ENCODE measurements around the gene CDKAL1. TPM values are rescaled to one million over a fixed set of nuclear protein-coding genes. Genes with fewer than 3 reads are reported as not detected.

The CDKAL1 gene
- total RNA-seq, 1 experiment from 2014 or later, result 13.8 TPM

DNA sequence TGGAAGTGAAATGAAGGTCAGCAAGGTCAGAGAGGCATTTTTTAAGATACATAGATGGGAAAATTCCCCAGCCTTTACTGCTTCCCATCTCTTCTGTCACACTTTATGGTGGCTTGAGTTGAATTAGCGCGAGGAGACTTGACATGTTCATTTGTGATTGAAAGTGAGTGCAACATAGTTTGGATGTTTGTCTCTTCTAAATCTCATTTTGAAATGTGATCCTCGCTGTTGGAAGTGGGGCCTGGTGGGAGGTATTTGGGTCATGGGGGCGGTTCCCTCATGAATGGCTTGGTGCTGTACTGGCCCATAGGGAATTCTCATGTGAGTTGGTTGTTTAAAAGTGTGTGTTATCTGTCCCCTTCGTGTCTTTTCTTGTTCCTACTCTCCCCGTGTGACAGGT lies 237.2 kb downstream of the CDKAL1 start:
- CTCF ChIA-PET, result no interaction called here
- no peak for ATAC-seq

DNA sequence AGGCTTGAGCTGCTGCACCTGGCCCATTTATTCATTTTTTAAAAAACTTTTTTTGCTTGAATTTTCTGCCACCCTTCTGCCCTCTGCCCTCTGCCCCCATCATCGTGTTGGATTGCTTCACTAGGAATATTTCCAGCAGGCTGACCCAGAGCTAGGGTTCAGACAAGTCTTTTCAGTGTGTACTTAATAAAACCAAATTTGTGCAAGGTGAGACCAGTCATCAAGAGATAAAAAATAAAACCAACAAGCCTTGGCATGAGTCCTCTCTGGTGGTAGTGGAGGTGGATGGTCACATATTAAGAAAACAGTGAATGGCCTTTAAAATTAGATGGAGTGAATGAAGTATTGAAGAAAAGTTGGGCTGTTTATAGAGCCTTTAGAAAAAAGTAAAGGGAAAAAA lies 239.6 kb downstream of the CDKAL1 start:
- Histone ChIP-seq H3F3A (ENCODE audit: low read length, unreplicated experiment) (no peaks in the 10 kb centered on the region), H3K36me3 (ENCODE audit: low read depth, low read length) (no peaks in the 10 kb centered on the region), H3K9me2 (replicated peaks; ENCODE audit: low read length) (no peaks in the 10 kb centered on the region), H3K79me2 (ENCODE audit: low read length) (no peaks in the 10 kb centered on the region), H2AFZ (ENCODE audit: low read length) (no peak overlapping the region), H3K9me3 (ENCODE audit: low read length) (no peaks in the 10 kb centered on the region), H3K4me3 (ENCODE audit: low read length) (no peak overlapping the region), H3K4me1 (ENCODE audit: insufficient read depth, low read length) (no peaks in the 10 kb centered on the region), H3K9ac (ENCODE audit: low read length) (no peak overlapping the region), H3K27me3 (ENCODE audit: low read length) (no peaks in the 10 kb centered on the region), H4K20me1 (ENCODE audit: low read length) (no peaks in the 10 kb centered on the region), H3K27ac (ENCODE audit: low read length) (no peak overlapping the region), H3K4me2 (ENCODE audit: low read length) (no peak overlapping the region)
- CTCF ChIA-PET, result no interaction called here
- no peak for DNase-seq
- TF ChIP-seq, protein P1, sequence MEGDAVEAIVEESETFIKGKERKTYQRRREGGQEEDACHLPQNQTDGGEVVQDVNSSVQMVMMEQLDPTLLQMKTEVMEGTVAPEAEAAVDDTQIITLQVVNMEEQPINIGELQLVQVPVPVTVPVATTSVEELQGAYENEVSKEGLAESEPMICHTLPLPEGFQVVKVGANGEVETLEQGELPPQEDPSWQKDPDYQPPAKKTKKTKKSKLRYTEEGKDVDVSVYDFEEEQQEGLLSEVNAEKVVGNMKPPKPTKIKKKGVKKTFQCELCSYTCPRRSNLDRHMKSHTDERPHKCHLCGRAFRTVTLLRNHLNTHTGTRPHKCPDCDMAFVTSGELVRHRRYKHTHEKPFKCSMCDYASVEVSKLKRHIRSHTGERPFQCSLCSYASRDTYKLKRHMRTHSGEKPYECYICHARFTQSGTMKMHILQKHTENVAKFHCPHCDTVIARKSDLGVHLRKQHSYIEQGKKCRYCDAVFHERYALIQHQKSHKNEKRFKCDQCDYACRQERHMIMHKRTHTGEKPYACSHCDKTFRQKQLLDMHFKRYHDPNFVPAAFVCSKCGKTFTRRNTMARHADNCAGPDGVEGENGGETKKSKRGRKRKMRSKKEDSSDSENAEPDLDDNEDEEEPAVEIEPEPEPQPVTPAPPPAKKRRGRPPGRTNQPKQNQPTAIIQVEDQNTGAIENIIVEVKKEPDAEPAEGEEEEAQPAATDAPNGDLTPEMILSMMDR (conservative IDR thresholded peaks at IDR 0.05; ENCODE audit: low read depth, low read length), result no peak
- TF ChIP-seq EZH2phosphoT487 (IDR thresholded peaks at IDR 0.05; ENCODE audit: borderline replicate concordance, low read length) (no peak), EZH2 (IDR thresholded peaks at IDR 0.05; ENCODE audit: low read length, unreplicated experiment) (no peak)
- BruUV-seq (replicated peaks), result no TSS peak
- ATAC-seq, result no peak
- POLR2A ChIA-PET (ENCODE audit: unreplicated experiment), result no interaction called here
- intact Hi-C loops (cut with micrococcal nuclease), result no loop called here

More for the DNA sequence above, 237.2 kb downstream of the CDKAL1 start:
- intact Hi-C loops (cut with micrococcal nuclease), result no loop called here
- Histone ChIP-seq H2AFZ (ENCODE audit: low read length) (no peak overlapping the region), H3K27ac (ENCODE audit: low read length) (no peak overlapping the region), H3K4me2 (ENCODE audit: low read length) (no peak overlapping the region), H3K27me3 (ENCODE audit: low read length) (no peaks in the 10 kb centered on the region), H3F3A (ENCODE audit: low read length, unreplicated experiment) (no peaks in the 10 kb centered on the region), H3K9ac (ENCODE audit: low read length) (no peak overlapping the region), H3K9me2 (replicated peaks; ENCODE audit: low read length) (no peaks in the 10 kb centered on the region), H3K4me3 (ENCODE audit: low read length) (no peak overlapping the region), H3K4me1 (ENCODE audit: insufficient read depth, low read length) (no peaks in the 10 kb centered on the region), H3K36me3 (ENCODE audit: low read depth, low read length) (no peaks in the 10 kb centered on the region), H4K20me1 (ENCODE audit: low read length) (no peaks in the 10 kb centered on the region), H3K79me2 (ENCODE audit: low read length) (no peaks in the 10 kb centered on the region), H3K9me3 (ENCODE audit: low read length) (no peaks in the 10 kb centered on the region)
- DNase-seq, result no peak
- POLR2A ChIA-PET (ENCODE audit: unreplicated experiment), result no interaction called here
- TF ChIP-seq EZH2 (IDR thresholded peaks at IDR 0.05; ENCODE audit: low read length, unreplicated experiment) (no peak), EZH2phosphoT487 (IDR thresholded peaks at IDR 0.05; ENCODE audit: borderline replicate concordance, low read length) (no peak)
- TF ChIP-seq, protein P1 (conservative IDR thresholded peaks at IDR 0.05; ENCODE audit: low read depth, low read length), result no peak
- no TSS peak for BruUV-seq (replicated peaks)

DNA sequence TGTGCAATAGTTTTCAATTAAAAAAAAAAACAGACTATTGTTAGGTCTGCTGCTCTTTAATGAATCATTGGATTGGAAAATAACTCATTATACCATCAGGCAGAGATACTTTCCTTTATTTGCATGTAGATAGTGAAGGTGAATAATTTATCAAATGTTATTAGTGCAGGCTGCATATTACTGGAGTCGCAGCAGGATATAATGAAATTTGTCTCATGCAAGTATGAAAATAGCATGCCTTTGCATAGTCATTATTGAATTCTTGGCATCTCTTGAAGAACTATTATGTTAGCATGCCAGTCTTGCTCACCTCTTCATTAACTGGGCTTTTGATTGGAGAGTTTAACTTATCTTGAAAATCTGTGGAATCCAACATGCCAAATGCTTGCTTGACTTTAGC lies 241.7 kb downstream of the CDKAL1 start:
- BruUV-seq (replicated peaks), result no TSS peak
- TF ChIP-seq EZH2phosphoT487 (IDR thresholded peaks at IDR 0.05; ENCODE audit: borderline replicate concordance, low read length), result no peak
- no peak for TF ChIP-seq EZH2 (IDR thresholded peaks at IDR 0.05; ENCODE audit: low read length, unreplicated experiment)
- TF ChIP-seq, protein P1 (conservative IDR thresholded peaks at IDR 0.05; ENCODE audit: low read depth, low read length), result no peak
- no peak overlapping the region for H3K4me3 ChIP-seq (ENCODE audit: low read length)
- no peaks in the 10 kb centered on the region for H3K27me3 ChIP-seq (ENCODE audit: low read length)
- POLR2A ChIA-PET (ENCODE audit: unreplicated experiment), result no interaction called here
- H4K20me1 ChIP-seq (ENCODE audit: low read length), result no peaks in the 10 kb centered on the region
- H3F3A ChIP-seq (ENCODE audit: low read length, unreplicated experiment), result no peaks in the 10 kb centered on the region
- intact Hi-C loops (cut with micrococcal nuclease), result no loop called here
- no peaks in the 10 kb centered on the region for H3K9me2 ChIP-seq (replicated peaks; ENCODE audit: low read length)
- CTCF ChIA-PET, result no interaction called here
- H3K9ac ChIP-seq (ENCODE audit: low read length), result no peak overlapping the region
- no peaks in the 10 kb centered on the region for H3K4me1 ChIP-seq (ENCODE audit: insufficient read depth, low read length)
- DNase-seq (no peak), ATAC-seq (no peak)
- no peaks in the 10 kb centered on the region for H3K9me3 ChIP-seq (ENCODE audit: low read length)
- no peak overlapping the region for H3K27ac ChIP-seq (ENCODE audit: low read length)
- H3K79me2 ChIP-seq (ENCODE audit: low read length), result no peaks in the 10 kb centered on the region
- no peaks in the 10 kb centered on the region for H3K36me3 ChIP-seq (ENCODE audit: low read depth, low read length)
- no peak overlapping the region for H3K4me2 ChIP-seq (ENCODE audit: low read length)
- H2AFZ ChIP-seq (ENCODE audit: low read length), result no peak overlapping the region
